ENCODE data around the gene MMP25.
A peak's percentile ranks its signal among the peaks of the same experiment; 100 is the strongest.
"Not testable (repeated sequence)": the region's sequence is repeated elsewhere in the genome, so short reads cannot be mapped to it uniquely, and the experiment has no call there.

MMP25 gene

DNA sequence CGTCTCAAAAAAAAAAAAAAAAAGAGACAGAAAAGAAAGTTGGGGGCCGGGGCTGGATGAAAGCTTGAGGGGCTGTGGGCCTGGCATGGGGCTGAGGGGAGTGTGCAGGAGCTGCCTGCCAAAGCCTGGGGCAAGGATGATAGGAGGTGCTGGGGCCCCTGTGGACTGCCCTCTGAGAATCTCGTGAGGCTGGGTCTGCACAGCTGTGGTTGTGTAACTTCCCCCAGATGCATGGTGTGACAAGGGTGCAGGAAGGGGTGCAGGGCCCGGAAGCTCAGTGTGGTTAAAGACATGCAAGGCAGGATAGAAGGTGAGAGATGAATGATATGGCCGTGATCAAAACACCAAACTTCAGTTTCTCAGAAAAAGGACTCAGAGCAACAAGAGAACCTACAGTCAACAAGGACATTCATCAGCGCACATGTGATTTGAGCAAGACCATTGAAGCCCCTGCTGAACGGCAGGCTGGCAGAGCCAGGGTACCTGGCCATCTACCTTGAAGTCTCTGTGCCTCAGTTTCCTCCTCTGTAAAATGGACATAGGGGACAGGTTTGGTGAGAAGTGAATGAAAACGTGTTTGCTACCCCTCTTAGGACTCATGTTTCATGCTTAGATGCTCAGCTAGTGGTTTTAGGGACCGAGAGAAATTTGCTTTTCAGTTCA lies 28.6 kb downstream of the MMP25 start:
- peak; percentile 66 for DNase-seq

GRCh38 chr16:3075523-3075915 lies 29.2 kb downstream of the MMP25 start:
- DNase-seq, result no peak

GRCh38 chr16:3075946-3076345 lies 29.6 kb downstream of the MMP25 start:
- DNase-seq, result not testable (repeated sequence)

- DNase-seq, result no peak
These were observed 30.2 kb downstream of the MMP25 start for GRCh38 chr16:3076577-3076976.

GRCh38 chr16:3080024-3080423 lies 33.7 kb downstream of the MMP25 start:
- no peak for DNase-seq

- not testable (repeated sequence) for DNase-seq
These were observed 35.6 kb downstream of the MMP25 start for GRCh38 chr16:3081957-3082356.

DNA sequence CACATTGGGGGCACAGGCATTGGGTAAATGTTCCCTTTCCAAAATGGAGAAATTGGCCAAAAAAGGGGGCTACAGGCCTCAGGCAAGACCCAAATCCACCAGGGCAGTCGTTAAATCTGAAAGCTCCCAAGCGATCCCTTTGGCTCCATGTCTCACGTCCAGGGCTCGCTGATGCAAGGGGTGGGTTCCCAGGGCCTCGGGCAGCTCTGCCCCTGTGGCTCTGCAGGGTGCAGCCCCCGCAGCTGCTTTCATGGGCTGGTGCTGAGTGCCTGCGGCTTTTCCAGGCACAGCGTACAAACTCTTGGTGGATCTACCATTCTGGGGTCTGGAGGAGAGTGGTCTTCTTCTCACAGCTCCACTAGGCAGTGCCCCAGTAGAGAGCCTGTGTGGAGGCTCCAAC lies 37.0 kb downstream of the MMP25 start:
- DNase-seq, result not testable (repeated sequence)

DNA sequence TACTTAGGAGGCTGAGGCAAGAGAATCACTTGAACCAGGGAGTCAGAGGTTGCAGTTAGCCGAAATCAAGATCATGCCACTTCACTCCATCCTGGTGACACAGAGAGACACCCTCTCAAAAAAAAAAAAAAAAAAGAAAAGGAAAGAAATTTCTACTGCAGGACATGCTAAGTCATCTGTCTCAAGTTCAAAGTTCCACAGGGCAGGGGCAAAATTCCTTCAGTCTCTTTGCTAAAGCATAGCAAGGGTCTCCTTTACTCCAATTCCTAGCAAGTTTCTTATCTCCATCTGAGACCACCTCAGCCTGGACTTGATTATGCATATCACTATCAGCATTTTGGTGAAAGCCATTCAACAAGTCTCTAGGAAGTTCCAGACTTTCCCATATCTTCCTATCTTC lies 38.1 kb downstream of the MMP25 start:
- DNase-seq, result no peak

GRCh38 chr16:3084969-3085670 lies 38.8 kb downstream of the MMP25 start:
- no peak for DNase-seq

DNA sequence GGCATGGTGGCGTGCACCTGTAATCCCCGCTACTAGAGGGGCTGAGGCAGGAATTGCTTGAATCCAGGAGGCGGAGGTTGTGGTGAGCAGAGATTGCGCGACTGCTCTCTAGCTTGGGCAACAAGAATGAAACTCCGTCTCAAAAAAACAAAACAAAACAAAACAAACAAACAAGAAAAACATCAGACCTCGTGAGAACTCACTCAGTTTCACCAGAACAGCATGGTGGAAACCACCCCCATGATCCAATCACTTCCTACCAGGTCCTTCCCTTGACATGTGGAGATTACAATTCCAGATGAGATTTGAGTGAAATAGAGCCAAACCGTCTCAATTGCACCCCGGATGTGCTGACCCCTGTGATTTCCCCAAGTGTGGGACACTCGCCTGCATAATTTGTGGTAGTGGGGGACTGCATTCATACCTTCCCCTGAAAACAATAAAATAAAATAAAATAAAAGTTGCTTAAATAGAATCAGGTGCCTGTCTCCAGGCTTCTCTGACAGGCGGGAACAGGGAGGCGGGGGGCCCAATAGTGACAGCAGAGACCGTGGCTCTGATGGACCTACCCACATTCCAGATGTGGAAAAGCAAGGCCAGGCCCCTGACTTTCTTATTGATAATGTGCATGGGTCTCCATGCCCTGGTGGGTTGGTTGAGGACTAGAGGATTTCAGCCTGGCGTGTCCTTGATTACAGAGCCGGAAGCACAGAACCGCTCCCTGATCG lies 39.7 kb downstream of the MMP25 start:
- DNase-seq, result no peak

DNA sequence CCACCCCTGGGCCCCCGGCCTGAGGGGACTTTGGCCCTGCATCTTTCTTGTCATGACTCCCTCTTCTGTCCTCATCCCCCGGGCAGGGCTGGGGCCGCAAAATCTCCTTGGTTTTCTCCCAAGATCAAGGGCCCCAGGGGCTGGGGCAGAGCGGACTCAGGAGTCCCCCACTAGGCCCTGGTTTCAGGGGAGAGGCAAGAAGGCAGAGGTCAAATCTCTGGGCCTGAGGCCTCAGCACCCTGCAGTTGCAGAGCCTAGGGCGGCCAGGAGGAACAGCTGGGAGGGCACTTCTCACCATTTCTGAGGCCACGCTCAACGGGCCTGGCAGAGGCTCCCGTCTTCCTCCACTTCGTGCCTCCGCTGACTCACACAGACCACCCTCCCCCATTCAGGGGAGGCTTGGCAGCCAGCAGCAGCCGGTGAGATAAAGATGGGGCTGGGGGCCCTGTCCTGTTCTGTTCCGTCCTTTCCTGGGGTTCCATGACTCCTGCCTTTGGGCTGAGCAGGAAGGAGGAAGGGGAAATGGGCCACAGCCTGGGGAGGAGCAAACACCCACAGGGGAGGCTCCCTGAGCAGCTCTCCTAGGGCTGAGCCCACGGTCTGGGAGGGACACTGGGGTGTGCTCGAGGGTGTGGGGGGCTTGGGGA lies 40.4 kb downstream of the MMP25 start:
- DNase-seq, result no peak

GRCh38 chr16:3087243-3088235 lies 41.2 kb downstream of the MMP25 start:
- DNase-seq, result no peak

DNA sequence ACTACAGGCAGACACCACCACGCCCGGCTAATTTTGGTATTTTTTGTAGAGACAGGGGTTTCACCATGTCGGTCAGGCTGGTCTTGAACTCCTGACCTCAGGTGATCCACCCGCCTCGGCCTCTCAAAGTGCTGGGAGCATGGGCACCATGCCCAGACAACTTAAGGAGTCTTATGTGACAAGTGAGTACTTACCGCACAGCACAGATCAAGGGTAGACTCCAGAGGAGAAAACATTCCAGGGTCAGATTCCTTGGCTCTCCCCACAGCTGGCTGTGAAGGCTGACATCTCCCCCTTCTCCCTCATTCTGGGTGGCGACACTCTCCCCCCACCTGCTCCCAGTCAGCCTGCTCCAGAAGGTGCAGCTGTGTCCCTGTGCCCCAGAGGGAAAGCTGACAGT lies 42.1 kb downstream of the MMP25 start:
- no peak for DNase-seq

- DNase-seq, result no peak
These were observed 42.8 kb downstream of the MMP25 start for GRCh38 chr16:3088925-3089716.

- no peak for DNase-seq
These were observed 43.6 kb downstream of the MMP25 start for GRCh38 chr16:3089717-3090592.

DNA sequence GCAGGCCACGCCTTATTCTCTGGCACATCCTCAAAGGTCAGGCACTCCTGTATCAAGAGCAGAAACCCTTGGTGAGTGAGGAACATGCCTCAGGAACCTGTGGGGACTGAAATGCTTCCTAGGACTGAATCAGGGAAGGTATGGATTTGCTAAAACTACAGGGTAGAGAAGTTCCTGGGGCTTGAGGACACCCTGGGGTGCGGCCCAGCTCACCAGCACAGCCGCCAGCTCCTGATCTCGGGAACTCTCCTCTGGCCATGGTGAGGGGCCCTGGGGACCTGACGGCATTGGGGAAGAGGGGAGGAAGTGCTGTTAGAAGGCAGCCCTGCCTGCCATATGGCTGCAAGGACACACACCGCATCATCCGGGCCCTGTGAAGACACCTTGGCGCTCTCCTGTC lies 45.2 kb downstream of the MMP25 start:
- DNase-seq, result no peak

GRCh38 chr16:3092501-3092941 lies 46.2 kb downstream of the MMP25 start:
- no peak for DNase-seq

- DNase-seq, result peak; percentile 41
These were observed 48.1 kb downstream of the MMP25 start for GRCh38 chr16:3094289-3095027.

DNA sequence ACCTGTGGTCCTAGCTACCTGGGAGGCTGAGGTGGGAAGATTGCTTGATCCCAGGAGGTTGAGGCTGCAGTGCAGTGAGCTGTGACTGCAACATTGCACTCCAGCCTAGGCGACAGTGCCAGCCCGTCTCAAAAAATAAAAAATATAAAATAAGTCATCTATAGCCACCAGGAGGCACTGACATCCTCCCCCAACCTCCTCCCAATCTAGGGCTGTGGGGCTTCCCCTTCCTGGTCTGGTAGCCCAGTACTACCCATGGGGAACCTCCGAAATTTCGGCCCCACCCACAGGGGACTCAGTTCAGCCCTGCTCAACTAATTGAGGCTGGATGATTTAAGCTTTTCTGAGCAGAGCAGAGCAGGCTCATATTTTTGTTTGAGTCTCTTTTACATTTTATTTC lies 49.5 kb downstream of the MMP25 start:
- DNase-seq, result peak; percentile 45

GRCh38 chr16:3096362-3096761 lies 50.0 kb downstream of the MMP25 start:
- DNase-seq, result no peak

All from activated CD8-positive, alpha-beta memory T cell treated with anti-CD3 and anti-CD28 coated beads, Interleukin-2, amount 50 U/mL, for 4 hours (primary cell).